Fibroblast of the aortic adventitia (primary cell): ENCODE data around the gene SORCS1. TPM values are rescaled to one million over a fixed set of nuclear protein-coding genes. Genes with fewer than 3 reads are reported as not detected.

Experiments
- DNase-seq: peaks from one replicate; pipeline ENCODE4 v3.0.0-alpha.2; 2010; ENCODE audit warnings: low read depth
- H3K4me3 ChIP-seq: 2 replicates; pipeline ENCODE4 v1.5.1; 2011; ENCODE audit warnings: low read depth, mild to moderate bottlenecking, control low read depth, low read length, moderate library complexity
- CTCF ChIP-seq: IDR thresholded peaks from 2 replicates; pipeline ENCODE4 v1.5.1; 2011; ENCODE audit warnings: mild to moderate bottlenecking, low read length, control low read depth, inconsistent platforms; ENCODE audit not compliant: insufficient read depth
- total RNA-seq: library from RNA; depleted of rRNA; stranded (reverse); fragments of >200 nt; gene quantifications from 2 replicates; pipeline ENCODE4 v1.2.3, GENCODE V29; 2012; ENCODE audit warnings: low replicate concordance

SORCS1 gene
- total RNA-seq, 1 donor: not detected

- TF ChIP-seq CTCF: no peak
- DNase-seq: no peak
Observed at GRCh38 chr10:106903180-106903579, 261.3 kb downstream of the SORCS1 start.

GRCh38 chr10:106900016-106900652 lies 264.4 kb downstream of the SORCS1 start:
- TF ChIP-seq CTCF: no peak
- DNase-seq: no peak
- H3K4me3 ChIP-seq: no peak overlapping the region

More at GRCh38 chr10:106903180-106903579, 261.3 kb downstream of the SORCS1 start:
- H3K4me3 ChIP-seq: no peak overlapping the region

- DNase-seq: no peak
- TF ChIP-seq CTCF: no peak
- no peak overlapping the region for H3K4me3 ChIP-seq
Observed at GRCh38 chr10:106898446-106898845, 266.1 kb downstream of the SORCS1 start.

- no peak for TF ChIP-seq CTCF
- no peak overlapping the region for H3K4me3 ChIP-seq
- DNase-seq: no peak
Observed at GRCh38 chr10:106897719-106898118, 266.8 kb downstream of the SORCS1 start.

- no peak for TF ChIP-seq CTCF
- no peak for DNase-seq
- H3K4me3 ChIP-seq: no peak overlapping the region
Observed at GRCh38 chr10:106894692-106895091, 269.8 kb downstream of the SORCS1 start.

- no peak for TF ChIP-seq CTCF
- no peak for DNase-seq
- no peak overlapping the region for H3K4me3 ChIP-seq
Observed at GRCh38 chr10:106877574-106877973, 286.9 kb downstream of the SORCS1 start.

GRCh38 chr10:106874604-106874889 lies 290.0 kb downstream of the SORCS1 start:
- TF ChIP-seq CTCF: no peak
- no peak overlapping the region for H3K4me3 ChIP-seq
- DNase-seq: no peak
